ENCODE results near the gene DPP9. TPM values are rescaled to one million over a fixed set of nuclear protein-coding genes. Genes with fewer than 3 reads are reported as not detected.

DPP9 gene
- total RNA-seq, 2 donors from 2014 or later, result 36.8 to 48.8 TPM

DNA sequence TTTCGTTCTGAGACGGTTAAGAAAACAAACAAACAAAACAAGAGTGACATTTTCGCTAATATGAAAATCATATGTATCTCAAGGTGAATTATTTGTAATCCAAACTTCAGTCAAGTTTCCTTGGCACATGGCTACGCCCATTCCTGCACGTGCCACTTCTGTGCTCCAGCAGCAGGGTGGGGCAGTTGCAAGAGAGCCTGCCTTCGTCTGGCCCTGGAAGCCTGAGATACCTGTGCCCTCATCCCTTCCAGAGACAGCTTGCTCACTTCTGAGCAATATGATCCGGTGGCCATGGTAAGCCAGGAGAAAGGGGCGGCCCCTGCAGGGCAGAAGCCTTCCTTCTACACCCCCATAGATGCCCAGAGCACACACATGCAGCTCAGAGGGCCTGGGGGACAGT is 22.1 kb downstream of the DPP9 start:
- DNase-seq, result no peak
- H3K27me3 ChIP-seq (ENCODE audit: control insufficient read depth, insufficient read depth, low read length, poor library complexity, severe bottlenecking), result no peaks in the 10 kb centered on the region
- no peaks in the 10 kb centered on the region for H3K4me1 ChIP-seq (ENCODE audit: control insufficient read depth, insufficient read depth, low read length)
- 94 to 98% methylated on average over 7 to 8 of the region's 8 CpGs for WGBS, 2 experiments (ENCODE audit: insufficient coverage in 1 of 2, insufficient read length in 1 of 2)
- Mint-ChIP-seq H3K27me3 (ENCODE audit: insufficient read depth) (no peaks in the 10 kb centered on the region), H3K4me1 (peaks cover 3% of the 10 kb centered on the region), H3K4me3 (no peak overlapping the region), H3K27ac (no peak overlapping the region), H3K36me3 (ENCODE audit: low read depth) (peaks cover 67% of the 10 kb centered on the region), H3K9me3 (no peaks in the 10 kb centered on the region)
- TF ChIP-seq, protein P1, sequence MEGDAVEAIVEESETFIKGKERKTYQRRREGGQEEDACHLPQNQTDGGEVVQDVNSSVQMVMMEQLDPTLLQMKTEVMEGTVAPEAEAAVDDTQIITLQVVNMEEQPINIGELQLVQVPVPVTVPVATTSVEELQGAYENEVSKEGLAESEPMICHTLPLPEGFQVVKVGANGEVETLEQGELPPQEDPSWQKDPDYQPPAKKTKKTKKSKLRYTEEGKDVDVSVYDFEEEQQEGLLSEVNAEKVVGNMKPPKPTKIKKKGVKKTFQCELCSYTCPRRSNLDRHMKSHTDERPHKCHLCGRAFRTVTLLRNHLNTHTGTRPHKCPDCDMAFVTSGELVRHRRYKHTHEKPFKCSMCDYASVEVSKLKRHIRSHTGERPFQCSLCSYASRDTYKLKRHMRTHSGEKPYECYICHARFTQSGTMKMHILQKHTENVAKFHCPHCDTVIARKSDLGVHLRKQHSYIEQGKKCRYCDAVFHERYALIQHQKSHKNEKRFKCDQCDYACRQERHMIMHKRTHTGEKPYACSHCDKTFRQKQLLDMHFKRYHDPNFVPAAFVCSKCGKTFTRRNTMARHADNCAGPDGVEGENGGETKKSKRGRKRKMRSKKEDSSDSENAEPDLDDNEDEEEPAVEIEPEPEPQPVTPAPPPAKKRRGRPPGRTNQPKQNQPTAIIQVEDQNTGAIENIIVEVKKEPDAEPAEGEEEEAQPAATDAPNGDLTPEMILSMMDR (conservative IDR thresholded peaks at IDR 0.05), result no peak
- H3K9ac ChIP-seq (ENCODE audit: extremely low read depth, low read length, poor library complexity, severe bottlenecking), result no peak overlapping the region
- no peak overlapping the region for H3K4me3 ChIP-seq (ENCODE audit: low read length)
- H3K27ac ChIP-seq (ENCODE audit: low read depth, low read length), result no peak overlapping the region
- H3K9me3 ChIP-seq (ENCODE audit: control insufficient read depth, low read length), result no peaks in the 10 kb centered on the region
- peaks cover 61% of the 10 kb centered on the region for H3K36me3 ChIP-seq (ENCODE audit: control insufficient read depth, insufficient read depth, low read length)

DNA sequence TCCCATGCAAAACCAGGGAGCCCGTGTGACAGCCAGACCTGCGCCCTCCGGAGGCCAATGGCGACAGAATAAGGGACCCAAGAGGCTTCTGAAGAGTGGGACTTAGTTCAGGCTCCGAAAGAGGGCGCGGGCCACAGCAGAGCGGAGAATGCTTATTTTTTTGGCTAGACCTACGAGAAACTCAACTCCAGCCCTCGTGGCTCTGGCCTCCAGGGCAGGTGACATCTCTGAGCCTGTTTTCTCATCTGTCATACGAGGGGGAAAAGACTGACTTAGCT is 23.0 kb downstream of the DPP9 start:
- Histone ChIP-seq H3K36me3 (ENCODE audit: control insufficient read depth, insufficient read depth, low read length) (peaks cover 63% of the 10 kb centered on the region), H3K9me3 (ENCODE audit: control insufficient read depth, low read length) (no peaks in the 10 kb centered on the region), H3K27me3 (ENCODE audit: control insufficient read depth, insufficient read depth, low read length, poor library complexity, severe bottlenecking) (no peaks in the 10 kb centered on the region), H3K4me1 (ENCODE audit: control insufficient read depth, insufficient read depth, low read length) (no peaks in the 10 kb centered on the region), H3K27ac (ENCODE audit: low read depth, low read length) (no peak overlapping the region), H3K9ac (ENCODE audit: extremely low read depth, low read length, poor library complexity, severe bottlenecking) (no peak overlapping the region), H3K4me3 (ENCODE audit: low read length) (no peak overlapping the region)
- peaks cover 71% of the 10 kb centered on the region for H3K36me3 Mint-ChIP-seq (ENCODE audit: low read depth)
- peaks cover 3% of the 10 kb centered on the region for H3K4me1 Mint-ChIP-seq
- 88 to 93% methylated on average over 11 of the region's 11 CpGs for WGBS, 2 experiments (ENCODE audit: insufficient coverage in 1 of 2, insufficient read length in 1 of 2)
- DNase-seq, result peak; percentile 71
- H3K27me3 Mint-ChIP-seq (ENCODE audit: insufficient read depth), result no peaks in the 10 kb centered on the region
- no peak overlapping the region for H3K4me3 Mint-ChIP-seq
- no peak overlapping the region for H3K27ac Mint-ChIP-seq
- no peaks in the 10 kb centered on the region for H3K9me3 Mint-ChIP-seq
- TF ChIP-seq, protein P1 (conservative IDR thresholded peaks at IDR 0.05), result peak; percentile 35

DNA sequence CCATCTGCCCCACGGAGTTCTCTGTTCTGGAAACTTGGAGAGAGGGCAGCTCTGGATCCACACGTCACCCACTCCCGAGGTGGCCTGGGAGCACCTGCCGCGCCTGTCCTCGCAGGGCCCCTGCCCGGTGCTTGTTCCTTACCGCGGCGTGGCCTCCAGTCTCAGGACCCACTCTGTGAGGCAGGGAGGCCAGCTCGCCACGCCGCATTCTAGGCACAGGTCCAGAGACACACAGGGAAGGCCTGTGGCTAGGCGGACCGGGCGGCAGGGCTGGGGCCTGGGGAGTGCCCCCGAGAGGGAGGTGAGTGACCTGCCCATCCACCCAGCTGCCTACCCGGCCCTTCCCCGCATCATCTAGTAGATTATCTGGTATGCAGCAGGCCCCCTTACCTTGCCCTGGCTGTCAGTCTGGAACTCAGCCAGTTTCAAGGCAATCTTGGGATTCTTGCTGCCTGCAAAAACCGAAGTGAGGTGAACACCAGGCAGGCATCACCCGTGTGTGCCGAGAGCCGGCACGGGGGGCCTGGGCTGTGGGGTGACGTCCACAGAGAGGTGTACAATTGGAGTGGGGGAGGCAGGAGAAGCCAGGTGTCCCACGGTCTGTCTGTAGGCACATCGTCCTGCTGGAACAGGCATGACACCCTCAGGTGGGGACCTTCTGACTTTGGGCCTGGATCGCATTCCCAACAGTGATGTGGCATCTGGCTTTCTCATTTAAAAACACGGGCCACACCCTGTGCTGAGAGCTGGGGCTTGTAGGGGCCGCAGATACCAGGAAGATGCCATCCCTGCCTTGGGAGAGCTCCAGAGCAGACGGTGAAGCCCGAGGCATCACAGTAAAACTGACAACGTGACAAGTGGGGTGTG is 23.6 kb downstream of the DPP9 start:
- no peaks in the 10 kb centered on the region for H3K27me3 ChIP-seq (ENCODE audit: control insufficient read depth, insufficient read depth, low read length, poor library complexity, severe bottlenecking)
- Mint-ChIP-seq H3K36me3 (ENCODE audit: low read depth) (peaks cover 72% of the 10 kb centered on the region), H3K27me3 (ENCODE audit: insufficient read depth) (no peaks in the 10 kb centered on the region), H3K27ac (no peak overlapping the region), H3K4me1 (no peaks in the 10 kb centered on the region), H3K9me3 (no peaks in the 10 kb centered on the region), H3K4me3 (no peak overlapping the region)
- H3K36me3 ChIP-seq (ENCODE audit: control insufficient read depth, insufficient read depth, low read length), result peaks cover 63% of the 10 kb centered on the region
- no peak overlapping the region for H3K9ac ChIP-seq (ENCODE audit: extremely low read depth, low read length, poor library complexity, severe bottlenecking)
- H3K27ac ChIP-seq (ENCODE audit: low read depth, low read length), result no peak overlapping the region
- TF ChIP-seq, protein P1 (conservative IDR thresholded peaks at IDR 0.05), result no peak
- no peak for DNase-seq
- no peaks in the 10 kb centered on the region for H3K4me1 ChIP-seq (ENCODE audit: control insufficient read depth, insufficient read depth, low read length)
- no peak overlapping the region for H3K4me3 ChIP-seq (ENCODE audit: low read length)
- 93 to 94% methylated on average over 11 to 33 of the region's 33 CpGs for WGBS, 2 experiments (ENCODE audit: insufficient coverage in 1 of 2, insufficient read length in 1 of 2)
- no peaks in the 10 kb centered on the region for H3K9me3 ChIP-seq (ENCODE audit: control insufficient read depth, low read length)
